ENCODE results near the gene EXOC1. TPM values are rescaled to one million over a fixed set of nuclear protein-coding genes. Genes with fewer than 3 reads are reported as not detected.
A peak's percentile ranks its signal among the peaks of the same experiment; 100 is the strongest.

Gene EXOC1
- polyA plus RNA-seq, 1 donor (not counting 4 experiments of a cell fraction or from before 2014, with no cell fraction given), result 32.4 TPM

DNA sequence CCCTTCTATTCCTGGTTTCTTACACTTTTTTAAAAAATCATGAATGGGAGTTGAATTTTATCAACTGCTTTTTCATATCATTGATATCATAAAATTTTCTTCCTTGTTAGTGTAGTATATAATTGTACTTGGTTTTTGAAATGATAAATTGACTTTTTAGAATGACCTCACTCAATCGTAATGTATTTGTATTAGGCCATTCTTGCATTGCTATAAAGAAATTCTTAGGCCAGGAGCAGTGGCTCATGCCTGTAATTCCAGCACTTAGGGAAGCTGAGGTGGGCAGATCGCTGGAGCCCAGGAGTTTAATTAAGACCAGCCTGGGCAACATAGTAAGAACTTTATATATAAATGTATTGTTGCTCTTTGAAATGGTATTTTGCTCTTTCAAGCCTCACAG, 6.3 kb downstream of the EXOC1 start:
- H3K4me3 ChIP-seq (ENCODE audit: control insufficient read depth in 2 of 3, extremely low read depth in 1 of 3, insufficient read depth in 2 of 3, low read depth in 1 of 3, low read length in 3 of 3), result no peak overlapping the region
- H3K36me3 ChIP-seq (ENCODE audit: control insufficient read depth in 2 of 2, extremely low read depth in 1 of 2, insufficient read depth in 2 of 2, low read length in 2 of 2), result peaks cover 0 to 3% of the 10 kb centered on the region in 2 experiments
- no peaks in the 10 kb centered on the region for H3K9me1 ChIP-seq (ENCODE audit: control insufficient read depth, extremely low read depth, insufficient read depth, low read length)
- peaks cover 7% of the 10 kb centered on the region for H3K4me1 ChIP-seq (ENCODE audit: control insufficient read depth, extremely low read depth, insufficient read depth, low read length)
- DNase-seq (ENCODE audit: low read depth, low spot score) (no peak), FAIRE-seq (no peak)
- H4K20me1 ChIP-seq (ENCODE audit: control insufficient read depth, extremely low read depth, insufficient read depth, low read length), result no peaks in the 10 kb centered on the region
- H3K79me2 ChIP-seq (ENCODE audit: control insufficient read depth, insufficient read depth, low read length), result peaks cover 25% of the 10 kb centered on the region
- H3K9me3 ChIP-seq (ENCODE audit: control insufficient read depth, low read depth, low read length), result no peaks in the 10 kb centered on the region
- no peak overlapping the region for H3K9ac ChIP-seq (ENCODE audit: control insufficient read depth, extremely low read depth, insufficient read depth, low read length)
- TF ChIP-seq, protein P1, sequence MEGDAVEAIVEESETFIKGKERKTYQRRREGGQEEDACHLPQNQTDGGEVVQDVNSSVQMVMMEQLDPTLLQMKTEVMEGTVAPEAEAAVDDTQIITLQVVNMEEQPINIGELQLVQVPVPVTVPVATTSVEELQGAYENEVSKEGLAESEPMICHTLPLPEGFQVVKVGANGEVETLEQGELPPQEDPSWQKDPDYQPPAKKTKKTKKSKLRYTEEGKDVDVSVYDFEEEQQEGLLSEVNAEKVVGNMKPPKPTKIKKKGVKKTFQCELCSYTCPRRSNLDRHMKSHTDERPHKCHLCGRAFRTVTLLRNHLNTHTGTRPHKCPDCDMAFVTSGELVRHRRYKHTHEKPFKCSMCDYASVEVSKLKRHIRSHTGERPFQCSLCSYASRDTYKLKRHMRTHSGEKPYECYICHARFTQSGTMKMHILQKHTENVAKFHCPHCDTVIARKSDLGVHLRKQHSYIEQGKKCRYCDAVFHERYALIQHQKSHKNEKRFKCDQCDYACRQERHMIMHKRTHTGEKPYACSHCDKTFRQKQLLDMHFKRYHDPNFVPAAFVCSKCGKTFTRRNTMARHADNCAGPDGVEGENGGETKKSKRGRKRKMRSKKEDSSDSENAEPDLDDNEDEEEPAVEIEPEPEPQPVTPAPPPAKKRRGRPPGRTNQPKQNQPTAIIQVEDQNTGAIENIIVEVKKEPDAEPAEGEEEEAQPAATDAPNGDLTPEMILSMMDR (optimal IDR thresholded peaks at IDR 0.05 in 1 of 3, IDR thresholded peaks at IDR 0.05 in 1 of 3, conservative IDR thresholded peaks at IDR 0.05 in 1 of 3; ENCODE audit: extremely low read depth in 1 of 3, insufficient read depth in 2 of 3, low read length in 3 of 3), result no peak
- TF ChIP-seq EZH2 (IDR thresholded peaks at IDR 0.05; ENCODE audit: low read length), result no peak
- no peak overlapping the region for H3K27ac ChIP-seq (ENCODE audit: control insufficient read depth, insufficient read depth, low read length)
- dilution Hi-C loops (cut with MboI; ENCODE audit: extremely low pct_ligation_motif_present, low sequenced_read_pairs), result no loop called here
- no peak overlapping the region for H2AFZ ChIP-seq (ENCODE audit: control insufficient read depth, low read length)
- no peak overlapping the region for H3K4me2 ChIP-seq (ENCODE audit: control insufficient read depth, extremely low read depth, insufficient read depth, low read depth, low read length)
- H3K27me3 ChIP-seq (ENCODE audit: control insufficient read depth, extremely low read depth, insufficient read depth, low read length), result no peaks in the 10 kb centered on the region

DNA sequence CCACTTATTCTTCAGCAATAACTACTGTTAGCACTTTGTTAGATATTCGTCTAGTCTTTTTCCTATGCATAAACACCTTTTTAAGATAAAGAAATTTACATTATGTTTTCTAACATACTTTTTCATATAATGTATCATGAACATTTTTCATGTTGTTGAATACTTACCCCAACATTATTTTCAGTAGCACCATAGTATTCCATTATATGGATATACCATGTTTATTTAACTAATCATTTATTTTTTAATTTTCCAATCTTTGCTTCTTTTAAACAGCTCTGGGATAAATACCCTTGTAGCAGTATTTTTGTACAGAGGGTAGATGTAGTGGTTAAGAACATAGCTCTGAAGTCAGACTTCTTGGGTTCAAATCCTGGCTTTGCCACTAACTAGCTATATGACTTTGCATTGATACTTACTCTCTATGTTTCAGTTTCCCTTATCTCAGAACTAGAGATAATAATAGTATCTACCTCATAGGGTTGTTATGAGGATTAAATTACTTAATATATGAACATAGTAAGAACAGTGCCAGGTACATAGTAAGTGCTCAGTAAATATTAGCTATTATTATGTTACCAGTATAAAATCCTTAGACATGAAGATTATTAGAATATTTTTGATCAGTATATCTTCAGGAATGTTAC, 11.3 kb downstream of the EXOC1 start:
- no peak overlapping the region for H3K4me3 ChIP-seq (ENCODE audit: control insufficient read depth in 2 of 3, extremely low read depth in 1 of 3, insufficient read depth in 2 of 3, low read depth in 1 of 3, low read length in 3 of 3)
- H4K20me1 ChIP-seq (ENCODE audit: control insufficient read depth, extremely low read depth, insufficient read depth, low read length), result no peaks in the 10 kb centered on the region
- no peaks in the 10 kb centered on the region for H3K9me3 ChIP-seq (ENCODE audit: control insufficient read depth, low read depth, low read length)
- H2AFZ ChIP-seq (ENCODE audit: control insufficient read depth, low read length), result no peak overlapping the region
- peak overlapping the region; percentile 31 for H3K9ac ChIP-seq (ENCODE audit: control insufficient read depth, extremely low read depth, insufficient read depth, low read length)
- peak overlapping the region; percentile 87 for H3K27ac ChIP-seq (ENCODE audit: control insufficient read depth, insufficient read depth, low read length)
- TF ChIP-seq, protein P1 (optimal IDR thresholded peaks at IDR 0.05 in 1 of 3, IDR thresholded peaks at IDR 0.05 in 1 of 3, conservative IDR thresholded peaks at IDR 0.05 in 1 of 3; ENCODE audit: extremely low read depth in 1 of 3, insufficient read depth in 2 of 3, low read length in 3 of 3), result no peak
- TF ChIP-seq EZH2 (IDR thresholded peaks at IDR 0.05; ENCODE audit: low read length), result no peak
- no peaks in the 10 kb centered on the region for H3K79me2 ChIP-seq (ENCODE audit: control insufficient read depth, insufficient read depth, low read length)
- peaks cover 26% of the 10 kb centered on the region for H3K4me1 ChIP-seq (ENCODE audit: control insufficient read depth, extremely low read depth, insufficient read depth, low read length)
- H3K36me3 ChIP-seq (ENCODE audit: control insufficient read depth in 2 of 2, extremely low read depth in 1 of 2, insufficient read depth in 2 of 2, low read length in 2 of 2), result peaks cover 0 to 10% of the 10 kb centered on the region in 2 experiments
- no peak for DNase-seq (ENCODE audit: low read depth, low spot score)
- dilution Hi-C loops (cut with MboI; ENCODE audit: extremely low pct_ligation_motif_present, low sequenced_read_pairs), result no loop called here
- H3K4me2 ChIP-seq (ENCODE audit: control insufficient read depth, extremely low read depth, insufficient read depth, low read depth, low read length), result peak overlapping the region; percentile 83
- H3K27me3 ChIP-seq (ENCODE audit: control insufficient read depth, extremely low read depth, insufficient read depth, low read length), result no peaks in the 10 kb centered on the region
- no peak for FAIRE-seq
- no peaks in the 10 kb centered on the region for H3K9me1 ChIP-seq (ENCODE audit: control insufficient read depth, extremely low read depth, insufficient read depth, low read length)
